GM19438 (cell line): ENCODE results near the gene TELO2.

ENCODE experiments used
- ATAC-seq: cut with Tn5 transposase; IDR thresholded peaks from one replicate; pipeline ENCODE4 v1.9.1; 2021; ENCODE audit warnings: low read depth; ENCODE audit not compliant: unreplicated experiment

Gene TELO2

DNA sequence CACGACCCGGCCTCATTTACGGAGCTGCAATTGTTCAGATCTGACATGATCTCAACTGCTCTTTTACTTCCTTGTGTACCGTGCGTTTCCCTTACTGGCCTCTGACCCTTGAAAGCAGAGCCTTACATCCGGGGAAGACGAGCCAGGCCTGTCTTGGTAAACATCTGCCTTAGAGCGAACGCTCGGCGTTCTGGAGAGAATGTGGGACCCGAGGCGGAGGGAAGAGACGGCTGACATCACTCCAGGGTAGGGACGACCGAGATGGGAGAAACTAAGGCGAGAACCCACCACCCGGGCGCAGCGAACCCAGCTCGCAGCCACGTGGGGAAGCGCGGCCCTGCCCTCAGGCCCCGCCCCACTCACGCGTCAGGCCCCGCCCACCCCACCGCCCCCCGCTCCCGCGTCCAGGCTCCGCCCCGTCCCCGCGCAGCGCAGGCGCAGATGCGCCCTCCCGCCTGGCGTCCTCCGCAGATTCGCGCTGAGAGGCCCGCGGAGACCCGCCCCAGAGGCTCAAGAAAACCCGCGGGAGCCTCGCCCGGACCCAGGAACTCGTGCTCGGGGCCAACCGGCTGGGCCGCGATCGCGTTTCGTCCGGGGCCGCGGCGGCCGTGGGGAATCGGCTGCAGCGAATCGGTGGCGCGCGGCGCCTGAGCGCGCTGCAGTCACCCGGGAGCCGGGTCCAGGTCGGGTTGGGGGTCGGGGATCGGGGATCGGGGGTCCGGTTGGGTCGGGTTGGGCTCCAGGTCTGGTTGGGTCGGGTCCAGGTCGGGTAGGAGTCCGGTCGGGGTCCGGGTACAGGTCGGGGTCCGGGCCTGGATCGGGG is at the start of gene TELO2:
TELO2 (plus strand) TSS at position 438 of the 823 bp plus-strand sequence. CDS start 922 bp downstream, outside the sequence.
- ATAC-seq = peak; percentile 59

DNA sequence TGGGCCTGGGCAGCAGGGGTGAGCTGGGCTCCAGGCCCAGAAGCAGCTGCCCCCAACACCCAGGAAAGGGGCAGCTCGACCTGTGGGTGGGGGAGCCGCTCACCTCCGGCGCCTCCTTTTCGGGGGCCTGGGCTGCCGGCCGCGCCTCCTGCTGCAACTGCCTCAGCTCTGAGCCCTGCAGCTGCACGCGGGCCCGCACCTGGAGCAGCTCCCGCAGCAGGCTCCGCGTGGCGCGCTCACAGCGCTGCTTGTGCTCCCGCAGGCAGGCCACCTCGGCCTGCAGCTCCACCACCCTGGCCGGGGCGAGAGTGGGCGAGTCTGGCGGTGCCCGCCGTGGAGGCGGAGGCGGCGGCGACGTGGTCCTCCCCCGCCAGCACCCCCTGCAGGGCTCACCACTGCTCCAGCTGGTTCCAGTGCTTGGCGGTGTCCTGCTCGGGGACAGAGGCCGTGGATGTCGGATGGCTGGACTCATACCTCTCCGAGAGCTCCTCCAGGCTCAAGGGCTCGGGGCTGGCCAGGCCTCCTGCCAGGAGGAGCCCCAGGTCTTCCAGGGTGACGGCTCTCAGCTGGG is 49.7 kb upstream of the TELO2 start:
- ATAC-seq = no peak

DNA sequence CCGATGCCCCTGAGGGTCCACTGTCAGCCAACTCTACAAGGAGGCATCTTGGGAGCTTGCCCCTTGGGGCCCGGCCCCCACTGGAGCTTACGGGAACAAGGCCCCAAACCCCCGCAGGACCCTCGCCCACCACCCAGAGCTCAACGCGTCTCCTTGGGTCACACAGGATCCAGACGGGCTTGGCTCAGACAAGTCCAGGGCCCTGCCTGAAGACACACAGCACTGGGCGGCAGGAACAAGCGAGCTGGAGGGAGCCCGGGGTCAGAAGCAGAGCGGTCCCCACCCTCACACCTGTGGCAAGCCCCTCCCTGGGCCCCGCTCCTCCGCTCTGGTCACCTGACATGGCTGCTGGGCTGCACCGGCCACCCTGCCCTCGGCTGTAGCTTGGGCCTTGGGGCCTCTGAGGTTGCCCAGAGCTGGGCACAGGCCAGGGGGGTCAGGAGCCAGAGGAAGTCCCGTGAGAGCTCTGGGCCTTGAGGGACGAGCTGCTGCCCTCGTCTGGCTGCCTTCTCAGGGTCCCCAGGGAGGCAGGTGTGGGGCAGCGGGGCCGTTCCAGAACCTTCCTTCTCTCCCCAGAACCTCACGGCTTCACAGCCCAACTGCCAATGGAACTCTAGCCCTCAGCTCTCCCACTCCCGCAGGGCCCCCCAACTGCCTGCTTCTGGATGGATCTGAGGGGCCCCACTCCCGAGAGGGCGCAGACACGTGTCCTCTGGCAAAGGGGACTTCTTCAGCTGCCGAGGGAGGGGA is 49.0 kb upstream of the TELO2 start, which contains the start of gene CCDC154:
CCDC154 (minus strand) TSS at position 577 of the 750 bp plus-strand sequence; CDS start at position 343, 234 bp downstream.
- ATAC-seq = no peak

DNA sequence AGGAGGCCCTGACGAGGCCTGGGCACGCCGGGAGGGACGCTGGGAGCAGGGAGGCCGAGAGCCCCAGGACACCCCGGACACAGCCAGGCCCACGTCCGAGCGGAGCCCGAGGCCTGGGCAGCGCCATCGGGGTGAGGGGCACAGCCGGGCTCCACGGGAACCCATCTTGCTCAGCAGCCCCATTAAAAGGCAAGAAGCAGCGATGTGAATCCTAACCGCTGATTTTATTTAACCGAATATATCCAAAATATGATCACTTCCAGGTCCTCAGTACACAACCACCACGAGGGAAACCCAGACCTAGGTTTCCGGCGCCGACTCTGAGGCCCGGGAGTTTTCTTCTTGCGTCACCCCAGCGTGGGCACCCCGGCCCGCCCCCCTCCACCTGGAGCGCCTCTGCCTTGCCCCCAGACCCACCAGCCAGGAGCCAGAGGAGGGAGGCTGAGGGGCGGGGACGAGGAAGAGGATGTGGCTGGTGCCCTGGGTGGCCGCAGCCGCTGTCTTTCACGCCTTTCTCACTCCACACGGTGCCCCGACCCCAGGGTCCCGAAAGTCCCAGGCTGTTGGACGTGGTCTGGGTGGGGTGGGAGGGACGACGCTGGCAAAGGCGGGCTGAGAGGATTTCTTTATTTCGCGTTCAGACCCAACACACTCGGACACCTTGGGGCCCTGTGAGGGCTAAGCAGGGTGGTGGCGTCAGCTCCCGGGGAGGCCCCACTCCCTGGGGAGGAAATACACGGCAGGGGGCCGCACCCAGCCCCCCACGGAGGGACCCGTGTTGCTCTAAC is 48.2 kb upstream of the TELO2 start:
- ATAC-seq = no peak

DNA sequence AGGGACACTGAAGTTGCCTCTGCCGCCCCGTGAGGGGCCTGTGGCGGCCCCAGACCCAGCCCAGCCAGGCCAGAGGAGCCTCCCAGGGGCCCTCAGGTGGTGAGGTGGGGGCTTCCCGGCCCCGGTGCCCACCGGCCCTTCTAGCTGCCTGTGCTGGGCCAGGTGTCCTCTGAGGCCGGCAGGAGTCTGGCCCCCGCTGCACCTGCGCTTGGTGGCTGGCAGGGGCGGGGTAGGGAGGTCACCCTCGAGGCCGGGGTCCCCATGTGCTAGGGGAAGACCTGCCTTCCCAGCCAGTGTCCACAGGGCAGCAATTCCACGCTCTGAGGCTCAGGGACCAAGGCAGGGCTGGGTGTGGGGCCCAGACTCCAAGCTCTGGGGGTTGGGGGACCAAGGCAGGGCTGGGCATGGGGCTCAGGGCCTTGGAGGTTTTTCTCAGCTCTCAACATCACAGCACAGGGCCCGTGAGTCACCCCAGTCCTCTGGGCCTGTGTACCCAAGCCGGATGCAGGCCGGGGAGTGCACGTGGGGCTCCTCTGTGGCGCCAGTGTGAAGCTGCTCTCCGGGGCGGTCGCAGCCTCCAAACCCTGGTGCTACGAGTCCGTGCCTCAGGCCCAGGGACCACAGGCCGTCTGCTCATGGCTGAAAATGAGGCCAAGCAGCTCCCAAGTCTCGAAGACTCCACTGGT is 47.5 kb upstream of the TELO2 start:
- no peak for ATAC-seq

DNA sequence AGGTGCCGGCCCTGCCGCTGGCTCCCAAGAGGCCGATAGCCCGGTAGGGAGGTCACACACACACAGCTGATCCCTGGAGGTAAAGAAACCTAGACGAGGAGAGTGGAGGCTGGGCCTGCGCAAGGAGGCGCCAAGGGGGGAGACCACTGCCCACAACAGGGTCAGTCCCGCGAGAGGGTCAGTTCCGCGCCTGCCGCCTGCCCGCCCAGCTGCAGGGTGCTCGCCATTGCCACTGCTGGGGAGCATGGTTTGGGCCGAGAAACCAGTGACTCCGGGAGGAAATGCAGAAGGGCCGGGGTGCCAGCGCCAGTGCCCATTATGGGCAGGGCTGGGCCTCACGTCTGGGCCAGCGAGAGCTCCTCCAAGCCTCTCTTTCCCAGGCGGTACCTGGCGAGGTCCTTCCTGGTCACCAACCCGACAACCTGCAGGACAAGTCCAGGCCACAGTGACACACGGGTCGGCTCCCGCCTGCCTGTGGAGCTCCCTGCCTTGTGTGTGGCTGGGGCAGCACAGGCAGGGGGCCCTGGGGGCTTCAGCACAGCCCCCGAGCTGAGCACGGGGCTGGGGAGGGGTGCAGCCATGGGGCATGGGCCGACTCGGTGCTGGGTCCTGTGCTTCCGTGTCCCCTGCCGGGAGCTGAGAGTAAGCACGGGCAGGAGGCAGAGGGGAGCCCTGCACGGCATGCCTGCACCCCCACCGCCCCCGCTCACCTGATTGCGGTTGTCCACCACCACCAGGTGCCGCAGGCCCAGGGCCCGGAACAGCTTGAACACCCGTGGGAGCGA is 46.7 kb upstream of the TELO2 start:
- ATAC-seq = no peak

DNA sequence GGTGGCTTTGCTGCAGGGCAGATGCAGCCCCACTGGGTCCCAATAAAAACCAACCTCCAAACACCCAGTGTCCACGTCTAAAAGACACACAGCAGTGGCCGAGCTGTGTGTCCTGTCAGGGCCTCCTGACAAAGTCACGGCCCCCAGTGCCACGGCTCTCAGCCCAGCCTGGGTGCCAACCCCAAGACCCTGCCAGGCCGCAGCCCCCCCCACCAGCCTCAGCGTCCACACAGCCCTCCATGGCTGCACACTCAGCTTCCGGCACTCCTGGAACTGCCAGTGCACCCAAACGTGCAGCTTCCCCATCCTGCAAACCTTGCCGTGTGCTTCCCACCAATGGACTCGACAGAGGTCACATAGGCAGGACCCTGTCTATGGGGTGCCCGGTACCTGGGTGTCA is 45.2 kb upstream of the TELO2 start:
- ATAC-seq = no peak

DNA sequence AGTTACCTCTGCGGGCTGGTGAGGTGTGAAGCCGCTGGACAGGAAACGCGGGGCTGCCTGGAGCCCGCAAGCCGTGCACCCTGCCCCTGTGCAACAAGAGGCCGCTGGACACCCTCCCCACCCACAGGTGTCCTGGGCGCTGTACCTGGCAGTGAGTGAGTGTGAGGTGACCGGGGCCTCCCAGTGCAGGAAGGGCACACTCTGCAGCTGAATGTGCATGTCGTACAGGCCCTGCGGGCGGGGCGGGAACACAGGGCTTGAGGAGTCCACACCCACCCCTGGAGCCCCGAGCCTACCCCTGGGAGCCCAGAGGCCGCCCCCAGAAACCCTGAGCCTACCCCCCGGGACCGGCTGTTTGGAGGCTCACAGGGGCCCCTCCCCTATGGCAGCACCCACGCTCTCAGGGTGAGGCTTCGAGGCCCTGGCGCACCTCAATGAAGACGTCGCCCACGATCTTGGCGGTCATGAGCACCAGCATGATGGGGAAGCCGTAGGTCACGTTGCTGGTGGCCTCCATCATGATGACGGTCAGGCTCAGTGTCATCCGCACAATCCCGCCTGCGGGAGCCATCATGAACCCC is 44.5 kb upstream of the TELO2 start:
- ATAC-seq = no peak

DNA sequence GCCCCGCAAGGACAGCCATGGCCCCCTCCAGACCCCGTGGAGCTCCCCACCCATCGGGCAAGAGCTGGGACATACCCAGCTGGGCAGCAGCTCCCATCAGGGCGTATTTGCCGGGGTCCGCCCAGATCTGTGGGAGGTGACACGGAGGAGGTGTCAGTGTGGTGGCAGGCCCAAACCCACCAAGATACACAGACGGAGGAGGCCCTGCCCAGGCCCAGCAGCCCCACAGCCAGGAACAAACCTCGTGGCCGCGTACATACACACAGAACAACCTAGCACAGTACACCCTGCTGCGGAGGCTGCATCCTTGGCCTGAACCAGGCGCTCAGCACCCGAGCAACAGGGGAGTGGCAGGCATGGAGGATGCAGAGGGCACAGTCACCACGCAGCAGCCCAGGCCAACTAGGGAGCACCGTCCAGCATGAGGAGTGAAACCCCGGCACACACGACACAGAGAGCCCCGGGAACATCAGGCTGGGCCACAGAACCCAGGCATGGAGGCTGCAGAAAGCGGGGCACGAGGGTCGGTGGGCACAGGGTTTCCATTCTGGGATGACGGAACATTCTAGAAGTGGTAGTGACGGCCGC is 43.9 kb upstream of the TELO2 start:
- no peak for ATAC-seq

DNA sequence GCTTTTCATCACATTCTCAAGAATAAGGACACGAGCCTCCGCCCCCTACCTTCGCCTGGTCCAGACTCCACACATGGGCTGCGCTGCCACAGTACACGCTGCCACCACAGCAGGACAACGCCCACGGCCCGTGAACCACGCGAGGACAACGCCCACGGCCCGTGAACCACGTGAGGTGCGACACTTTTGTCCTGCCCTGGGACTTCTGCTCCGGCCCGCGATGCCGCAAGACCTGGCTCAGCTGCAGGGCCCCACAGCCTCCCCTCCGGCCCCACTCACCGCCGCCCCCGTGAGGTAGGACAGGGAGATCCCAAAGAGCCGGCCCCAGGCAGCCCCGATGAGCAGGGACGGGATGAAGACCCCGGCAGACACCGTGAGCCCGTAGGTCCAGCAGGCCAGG is 42.9 kb upstream of the TELO2 start:
- ATAC-seq = no peak

DNA sequence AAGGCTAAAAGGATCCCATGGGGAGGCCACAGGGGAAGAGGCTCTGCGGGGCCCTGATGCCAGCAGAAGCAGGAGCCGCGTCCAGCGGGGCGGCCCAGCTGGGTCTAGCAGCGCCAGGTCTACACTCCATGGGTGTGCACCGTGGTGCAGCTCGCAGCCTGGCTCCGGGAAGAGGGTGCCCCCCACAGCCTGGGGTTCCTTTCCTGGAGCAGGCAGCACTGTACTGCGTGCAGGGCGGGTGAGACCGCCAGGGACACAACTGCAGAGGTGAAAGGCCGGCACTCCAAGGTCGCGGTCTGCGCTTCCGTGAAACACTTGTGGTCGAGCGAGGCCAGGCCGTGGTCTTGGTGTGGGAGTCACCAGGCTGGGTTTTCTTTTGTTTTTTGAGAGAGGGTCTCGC is 42.3 kb upstream of the TELO2 start:
- ATAC-seq = no peak

DNA sequence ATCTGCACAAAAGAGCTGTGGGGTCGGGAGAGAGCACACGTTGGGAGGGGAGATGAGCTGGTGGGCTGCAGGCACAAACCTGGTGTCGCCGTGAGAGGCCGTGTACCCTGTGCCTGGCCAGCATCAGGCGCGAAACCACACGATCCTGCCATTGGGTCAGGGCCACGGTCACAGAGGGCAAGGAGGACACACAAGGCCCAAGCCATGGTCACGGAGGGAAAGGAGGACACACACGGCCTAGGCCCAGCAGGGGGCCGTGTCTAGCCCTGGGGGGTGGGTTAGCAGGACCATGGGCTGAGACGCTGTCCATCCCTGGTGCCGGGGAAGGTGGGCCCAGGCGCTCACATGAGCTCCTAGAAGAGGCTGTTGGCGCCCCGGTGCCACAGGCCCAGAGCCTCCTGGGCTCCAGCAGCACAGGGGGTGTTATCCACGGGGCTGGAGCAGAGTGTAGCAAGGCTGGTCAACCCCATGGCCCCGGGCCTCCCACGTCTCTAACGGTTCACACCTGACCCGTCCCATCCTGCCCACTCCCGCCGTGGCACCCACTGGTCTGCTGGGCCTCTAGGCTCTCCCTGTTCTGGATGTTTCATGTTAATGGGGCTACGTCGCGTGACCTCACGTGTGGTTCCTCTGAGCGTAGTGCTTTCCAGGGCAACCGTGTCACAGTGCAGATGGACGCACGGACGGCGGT is 41.3 kb upstream of the TELO2 start:
- ATAC-seq = no peak

DNA sequence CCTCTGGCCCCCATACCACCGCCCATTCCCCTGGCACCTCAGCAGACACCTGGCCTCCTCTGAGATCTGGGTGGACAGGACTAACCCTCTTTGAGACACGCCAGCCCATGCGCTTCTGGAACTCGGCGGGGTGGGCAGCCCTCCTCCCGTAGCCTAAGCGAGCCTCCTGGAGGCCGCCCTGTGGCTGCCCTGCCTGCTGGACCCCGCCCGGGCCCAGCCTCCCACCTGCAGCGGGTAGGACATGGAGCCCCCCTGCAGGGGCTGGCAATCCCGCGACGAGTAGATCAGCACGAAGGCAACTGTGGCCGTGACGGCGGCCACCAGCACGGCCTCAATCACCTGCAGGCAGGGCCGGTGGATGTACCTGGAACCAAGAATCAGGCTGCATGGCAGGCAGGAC is 40.6 kb upstream of the TELO2 start:
- ATAC-seq = no peak

DNA sequence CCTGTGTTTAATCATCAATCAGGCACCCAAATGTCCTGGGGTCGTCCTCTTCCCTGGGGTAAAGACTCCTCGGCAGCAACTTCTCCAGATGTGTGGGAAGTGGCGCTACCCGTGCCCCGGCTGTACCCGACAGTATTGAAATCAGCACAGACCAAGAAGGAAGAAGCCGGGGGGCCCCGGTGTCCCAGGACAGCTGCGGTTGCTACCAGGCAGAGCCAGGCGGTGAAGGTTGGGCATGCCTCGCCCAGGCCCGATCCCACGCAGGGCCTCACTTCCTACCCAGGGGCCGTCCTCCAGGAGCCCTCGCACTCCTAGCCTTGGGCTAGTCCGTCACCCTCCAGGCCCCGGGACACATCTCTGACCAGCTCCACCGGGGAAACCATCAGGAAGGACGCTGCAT is 39.8 kb upstream of the TELO2 start:
- ATAC-seq = no peak

DNA sequence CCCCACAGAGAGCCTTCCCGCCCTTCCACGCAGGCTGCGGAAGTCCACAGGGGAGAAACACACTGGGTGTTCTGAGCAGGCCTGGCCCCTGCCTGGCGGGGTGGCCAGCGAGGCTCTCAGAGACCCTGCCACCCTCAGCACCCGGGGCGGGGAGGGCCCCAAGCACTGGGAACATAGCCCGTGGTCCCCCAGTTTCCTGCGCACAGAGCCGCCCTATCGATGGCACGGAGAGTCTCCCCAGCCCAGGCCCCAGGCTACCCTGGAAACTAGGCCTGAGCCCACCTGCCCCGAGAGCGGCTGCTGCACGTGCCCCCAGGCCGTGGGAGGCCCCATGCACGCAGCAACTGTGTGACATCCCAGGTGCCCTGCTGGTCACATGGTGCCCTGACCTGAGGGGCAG is 38.6 kb upstream of the TELO2 start:
- no peak for ATAC-seq

DNA sequence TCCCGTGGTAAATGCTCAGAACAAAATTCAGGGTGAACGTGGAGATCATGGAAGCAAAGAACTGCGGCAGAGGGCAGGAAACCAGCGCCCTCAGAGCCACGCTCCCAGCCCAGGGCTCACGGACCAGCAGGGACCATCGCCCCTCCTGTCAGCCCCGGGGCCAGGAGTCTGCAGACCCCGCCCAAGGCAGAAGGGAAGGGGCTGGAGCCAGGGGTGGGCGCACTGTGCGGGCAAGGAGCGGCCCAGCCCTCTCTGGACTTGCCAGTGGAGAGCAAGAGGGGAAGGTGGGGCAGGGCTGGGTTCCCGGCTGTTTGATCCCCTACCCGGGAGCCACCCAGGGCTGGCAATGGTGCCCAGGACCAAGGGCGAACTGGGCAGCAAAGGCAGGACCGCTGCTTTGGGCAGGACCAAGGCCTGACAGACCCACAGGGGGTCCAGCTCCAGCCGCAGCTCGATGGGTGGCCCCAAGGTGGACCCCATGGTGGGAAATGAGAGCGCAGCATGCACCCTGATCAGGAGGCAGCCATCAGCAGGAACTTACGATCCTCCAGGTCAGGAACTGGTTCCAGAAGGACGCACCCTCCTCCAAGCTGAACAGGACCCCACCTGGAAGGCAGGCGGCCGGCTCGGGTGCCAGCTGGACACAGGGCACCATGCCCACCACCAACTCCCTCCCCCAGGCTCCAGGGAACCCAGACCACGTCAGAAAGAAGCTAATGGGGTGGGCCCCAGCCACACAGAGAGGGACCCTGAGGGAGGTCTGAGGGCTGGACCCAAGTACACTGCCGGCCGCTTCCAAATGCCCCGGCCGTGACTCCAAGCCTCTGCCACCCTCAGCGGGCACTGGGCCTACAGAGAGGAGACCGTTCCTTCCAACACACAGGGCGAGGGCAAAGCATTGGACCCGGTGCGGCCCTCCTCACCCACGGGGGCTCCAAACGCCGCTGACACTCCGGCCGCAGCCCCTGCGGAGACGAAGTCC is 37.7 kb upstream of the TELO2 start:
- no peak for ATAC-seq

DNA sequence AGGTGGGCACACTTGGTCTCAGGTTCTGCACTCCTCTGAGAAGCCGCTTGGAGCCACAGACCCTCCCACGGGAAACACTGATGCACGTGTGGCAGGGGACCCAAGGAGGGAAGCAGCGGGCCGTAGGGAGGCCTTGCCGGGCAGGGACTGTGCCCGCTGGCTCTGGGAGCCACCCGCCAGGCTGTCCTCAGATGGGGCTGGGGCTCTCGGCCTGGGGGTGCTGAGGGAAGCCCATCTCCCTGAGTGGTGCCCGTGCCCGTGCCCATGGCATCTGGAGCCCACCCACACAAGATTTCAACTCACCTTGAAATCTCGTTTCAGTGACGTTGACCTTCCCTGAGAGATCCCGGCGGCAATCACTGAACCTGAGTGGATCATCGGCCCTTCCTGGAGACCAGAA is 36.2 kb upstream of the TELO2 start:
- no peak for ATAC-seq
